HG03064 (cell line): Measurements from ENCODE around the gene CXCL14.

Source experiments
- ATAC-seq: cut with Tn5 transposase; IDR thresholded peaks from one replicate; pipeline ENCODE4 v1.9.1; 2021; ENCODE audit warnings: low read depth; ENCODE audit not compliant: unreplicated experiment

The CXCL14 gene

GRCh38 chr5:135569755-135570452, 8.9 kb downstream of the CXCL14 start:
- no peak for ATAC-seq

GRCh38 chr5:135568923-135569360, 9.8 kb downstream of the CXCL14 start:
- no peak for ATAC-seq

- ATAC-seq, result no peak
These were observed 10.5 kb downstream of the CXCL14 start for GRCh38 chr5:135568246-135568645.

GRCh38 chr5:135567661-135568060, 11.1 kb downstream of the CXCL14 start:
- no peak for ATAC-seq

- no peak for ATAC-seq
These were observed 12.1 kb downstream of the CXCL14 start for GRCh38 chr5:135566422-135567400.

- ATAC-seq, result no peak
These were observed 12.9 kb downstream of the CXCL14 start for GRCh38 chr5:135565725-135566421.

- ATAC-seq, result no peak
These were observed 13.5 kb downstream of the CXCL14 start for GRCh38 chr5:135565266-135565665.

- ATAC-seq, result no peak
These were observed 14.5 kb downstream of the CXCL14 start for GRCh38 chr5:135564331-135564730.

- no peak for ATAC-seq
These were observed 17.5 kb downstream of the CXCL14 start for GRCh38 chr5:135561266-135561665.

- ATAC-seq, result peak; percentile 88
These were observed 17.9 kb downstream of the CXCL14 start for GRCh38 chr5:135560858-135561257.

GRCh38 chr5:135559354-135559753, 19.4 kb downstream of the CXCL14 start:
- no peak for ATAC-seq

- ATAC-seq, result no peak
These were observed 21.5 kb downstream of the CXCL14 start for GRCh38 chr5:135557076-135557838.

GRCh38 chr5:135556620-135557019, 22.2 kb downstream of the CXCL14 start:
- ATAC-seq, result no peak

GRCh38 chr5:135555530-135555929, 23.3 kb downstream of the CXCL14 start:
- no peak for ATAC-seq

- no peak for ATAC-seq
These were observed 24.9 kb downstream of the CXCL14 start for GRCh38 chr5:135553688-135554462.

GRCh38 chr5:135551593-135552447, 27.0 kb downstream of the CXCL14 start:
- no peak for ATAC-seq

- ATAC-seq, result no peak
These were observed 29.4 kb downstream of the CXCL14 start for GRCh38 chr5:135549413-135549812.

- ATAC-seq, result no peak
These were observed 31.1 kb downstream of the CXCL14 start for GRCh38 chr5:135547590-135548254.
